Measurements from ENCODE around the gene MPV17.
"Not testable (repeated sequence)": the region's sequence is repeated elsewhere in the genome, so short reads cannot be mapped to it uniquely, and the experiment has no call there.

MPV17 gene

DNA sequence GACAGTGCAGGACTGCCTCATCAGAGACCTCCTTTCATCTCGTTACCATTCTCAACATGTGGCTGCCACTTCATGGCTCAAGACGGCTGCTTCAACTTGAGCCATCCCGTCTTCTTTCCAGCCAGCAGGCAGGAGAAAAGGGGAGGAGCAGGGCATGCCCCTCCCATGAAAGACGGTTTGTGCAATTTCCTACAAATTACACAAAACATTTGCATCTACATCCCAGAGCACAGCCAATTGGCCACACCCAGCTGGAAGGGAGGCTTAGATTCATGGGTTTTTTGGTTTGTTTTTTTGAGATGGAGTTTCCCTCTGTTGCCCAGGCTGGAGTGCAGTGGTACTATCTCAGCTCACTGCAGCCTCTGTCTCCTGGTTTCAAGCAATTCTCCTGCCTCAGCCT is 26.4 kb downstream of the MPV17 start:
- DNase-seq: peak; percentile 20

DNA sequence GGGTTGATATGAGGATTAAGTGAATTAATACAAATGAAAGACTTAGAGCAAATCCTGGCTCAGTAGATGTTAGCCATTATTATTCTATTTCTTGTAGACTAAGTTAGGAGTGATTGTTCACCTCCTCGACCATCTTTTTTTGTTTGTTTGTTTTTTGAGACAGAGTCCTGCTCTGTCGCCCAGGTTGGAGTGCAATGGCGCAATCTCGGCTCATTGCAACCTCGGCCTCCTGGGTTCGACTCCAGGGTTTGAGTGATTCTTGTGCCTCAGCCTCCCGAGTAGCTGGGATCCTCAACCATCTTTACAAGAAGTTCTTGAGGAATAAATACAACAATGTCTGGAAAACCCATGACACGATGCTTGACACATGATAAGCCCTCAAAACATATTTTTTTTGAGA is 28.0 kb downstream of the MPV17 start:
- DNase-seq: no peak

DNA sequence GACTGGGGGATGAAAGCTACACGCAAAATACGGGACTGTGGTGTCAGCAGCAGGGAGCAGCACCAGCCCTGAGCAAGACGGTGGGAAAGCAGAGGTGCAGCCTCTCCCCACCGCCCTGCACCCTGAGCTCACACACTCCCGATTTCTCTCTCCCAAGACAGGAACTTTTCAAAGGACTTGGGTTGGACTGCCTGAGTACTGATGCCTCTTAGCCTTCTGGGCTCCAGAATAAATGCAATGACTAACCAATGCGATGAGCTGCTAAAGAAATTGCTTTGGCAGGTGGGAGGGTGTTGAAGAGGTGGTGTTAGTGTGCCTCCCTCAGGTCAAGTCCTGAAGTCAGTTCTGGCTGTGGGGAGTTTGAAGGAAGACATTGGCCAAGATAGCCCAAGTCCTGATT is 31.0 kb downstream of the MPV17 start:
- no peak for DNase-seq

DNA sequence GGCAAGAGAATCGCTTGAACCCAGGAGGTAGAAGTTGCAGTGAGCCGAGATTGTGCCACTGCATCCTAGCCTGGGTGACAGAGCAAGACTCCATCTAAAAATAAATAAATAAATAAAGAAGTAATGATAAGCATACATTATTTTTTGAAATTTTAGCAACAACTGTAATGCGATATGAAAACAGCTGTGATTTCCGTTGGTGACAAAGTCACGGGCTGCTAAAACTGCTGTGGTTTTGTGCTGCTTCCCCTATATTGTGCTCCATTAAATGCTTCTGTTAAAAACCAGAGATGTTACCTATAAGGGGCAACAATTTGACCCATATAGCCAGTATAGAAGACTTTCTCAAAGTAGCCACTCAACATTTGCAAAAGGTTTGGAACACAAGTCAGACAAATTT is 32.3 kb downstream of the MPV17 start:
- DNase-seq: no peak

DNA sequence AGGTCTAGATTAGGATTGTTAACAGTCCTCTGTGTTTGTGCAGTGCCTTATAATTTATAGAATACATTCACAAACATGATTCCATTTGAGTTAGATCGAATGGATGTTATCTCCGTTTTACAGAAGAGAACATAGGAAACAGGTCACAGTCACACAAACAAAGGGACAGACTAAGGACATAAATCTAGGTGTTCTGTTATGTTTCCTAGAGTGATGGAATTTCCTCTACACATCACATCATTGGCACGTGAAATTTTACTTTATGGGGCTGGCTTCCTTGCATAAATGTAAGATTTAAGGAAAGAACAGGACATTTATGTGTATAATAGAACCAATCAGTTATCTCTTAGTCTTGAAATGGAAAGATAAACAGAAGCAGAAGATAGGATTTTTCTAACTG is 34.3 kb downstream of the MPV17 start:
- no peak for DNase-seq

DNA sequence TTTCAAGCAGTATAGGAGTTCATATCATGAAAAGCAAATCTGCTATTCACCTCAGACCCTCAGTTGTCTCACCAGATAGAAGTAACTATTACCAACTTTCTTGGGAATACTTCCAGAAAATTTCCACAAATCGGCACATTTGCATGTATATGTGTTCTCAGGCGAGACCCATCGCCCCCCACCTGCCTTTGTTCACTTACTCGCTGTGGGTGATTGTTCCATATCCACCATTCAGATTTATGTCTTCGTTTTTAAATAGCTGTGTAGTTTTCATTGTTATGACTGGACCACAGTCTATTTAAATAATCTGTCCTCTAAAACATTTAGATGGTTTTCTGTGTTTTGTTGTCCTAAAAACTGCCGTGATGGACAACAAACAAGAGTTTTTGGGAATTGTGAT is 37.4 kb downstream of the MPV17 start:
- no peak for DNase-seq

DNA sequence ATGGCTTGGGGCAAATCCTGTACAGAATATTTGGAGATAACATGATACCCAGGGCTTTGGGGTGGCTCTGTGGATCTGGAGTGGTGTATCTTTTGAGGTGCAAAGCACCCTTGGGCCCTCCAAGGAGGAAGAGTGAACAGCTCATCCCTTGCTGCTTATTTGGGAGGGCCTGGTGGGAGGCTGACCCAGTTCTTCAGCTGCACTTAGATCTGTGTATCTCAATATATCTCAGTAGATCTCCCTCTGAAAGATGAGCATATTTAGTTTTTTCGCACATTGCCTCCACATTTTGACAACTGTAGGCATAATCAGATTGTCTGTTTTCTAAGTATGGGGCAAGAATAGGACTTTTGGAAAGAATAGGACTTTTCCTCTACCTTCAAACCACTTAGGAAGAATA is 37.9 kb downstream of the MPV17 start:
- DNase-seq: no peak

DNA sequence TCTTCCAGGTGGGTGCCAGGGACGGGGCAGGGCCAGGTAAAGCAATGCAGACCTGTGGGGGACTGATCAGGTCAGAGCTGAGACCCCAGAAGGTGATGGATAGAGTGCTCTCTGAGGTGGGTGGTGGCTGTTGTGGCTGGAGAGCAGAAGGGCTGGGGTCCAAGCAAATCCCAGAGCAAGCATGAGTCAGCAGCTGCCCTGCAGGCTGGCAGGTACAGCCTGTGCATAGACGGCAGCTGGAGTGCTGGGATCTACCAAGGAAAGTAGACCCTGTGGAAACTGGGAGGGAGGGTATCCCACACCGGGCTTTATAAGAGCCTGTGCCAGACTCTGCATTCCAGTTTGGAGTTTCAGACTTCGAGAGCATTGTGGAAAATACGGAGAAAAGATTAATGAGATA is 40.0 kb downstream of the MPV17 start:
- no peak for DNase-seq

DNA sequence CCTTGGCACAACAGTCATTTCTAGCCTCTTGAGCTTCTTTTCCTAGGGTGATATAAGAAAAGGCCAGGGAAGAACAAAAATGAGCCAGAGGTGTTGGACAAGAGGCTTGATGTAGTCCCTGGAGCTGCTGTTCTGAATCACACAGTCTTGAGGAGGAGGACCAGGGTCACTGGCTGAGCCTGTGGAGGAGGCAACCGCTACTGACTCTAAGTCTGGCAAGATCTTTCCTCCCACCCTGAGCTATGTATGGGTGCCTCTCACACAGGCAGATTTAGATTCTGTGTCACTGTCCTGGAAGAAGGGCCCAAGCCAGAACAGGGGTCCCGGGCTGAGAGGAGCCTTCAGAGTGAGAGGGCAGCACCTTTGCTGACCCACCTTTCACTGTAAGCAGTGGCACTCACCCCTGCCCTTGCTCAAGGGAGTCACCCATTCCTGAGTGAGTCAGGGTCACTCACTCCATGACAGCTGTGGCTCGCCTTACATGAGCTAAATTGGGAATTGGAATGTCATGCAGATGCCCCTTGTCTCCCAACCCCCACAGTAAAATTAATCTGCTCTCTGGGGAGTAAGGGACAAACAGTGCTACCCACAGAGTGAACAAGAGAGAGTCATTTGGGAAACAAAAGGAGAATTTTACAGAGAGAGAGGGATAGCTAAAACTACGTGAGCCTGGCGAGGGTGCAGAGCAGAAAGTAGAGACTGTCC is 40.9 kb downstream of the MPV17 start, which contains the start of gene TRIM54:
Gene TRIM54 (plus strand): TSS at position 575 of the 705 bp plus-strand sequence. CDS start 303 bp downstream, outside the sequence.
- DNase-seq: no peak

DNA sequence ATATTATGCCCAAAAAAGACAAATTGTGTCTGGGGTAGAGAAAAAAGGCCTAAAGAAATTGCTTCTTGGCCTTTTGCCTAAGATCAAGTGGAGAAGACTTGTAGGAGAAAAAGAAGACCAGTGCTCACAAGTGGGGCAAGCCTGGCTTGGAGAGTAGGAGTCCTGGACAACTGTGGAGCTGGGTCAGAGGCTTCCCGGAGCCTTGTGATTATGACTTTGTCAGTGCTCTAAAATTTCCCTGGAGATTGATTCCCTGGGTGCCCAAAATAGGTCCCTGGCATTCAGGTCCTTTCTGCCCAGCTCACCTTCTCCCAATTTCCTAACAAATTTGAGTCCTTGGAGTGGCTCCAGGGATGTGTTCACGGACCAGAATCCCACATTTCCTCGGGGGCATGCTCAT is 41.5 kb downstream of the MPV17 start:
- no peak for DNase-seq

DNA sequence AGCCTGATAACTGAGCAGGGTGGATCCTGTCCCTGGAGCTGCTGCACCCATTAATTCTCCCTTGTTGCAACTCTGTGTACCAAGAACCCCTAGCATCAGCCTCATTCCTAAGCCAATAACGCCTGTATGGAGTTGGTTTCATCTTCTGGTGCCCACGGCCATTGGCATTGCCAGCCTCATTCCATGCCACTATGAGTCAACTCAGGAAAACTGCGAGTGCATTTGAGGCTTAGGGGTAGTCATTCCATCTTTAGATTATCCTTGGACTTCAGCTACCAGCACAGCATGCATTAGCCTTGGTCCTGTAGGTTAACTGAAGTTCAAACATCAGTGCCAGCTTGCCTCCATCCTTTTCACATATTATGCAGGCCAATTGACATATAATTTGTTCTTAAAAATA is 42.1 kb downstream of the MPV17 start:
- no peak for DNase-seq

DNA sequence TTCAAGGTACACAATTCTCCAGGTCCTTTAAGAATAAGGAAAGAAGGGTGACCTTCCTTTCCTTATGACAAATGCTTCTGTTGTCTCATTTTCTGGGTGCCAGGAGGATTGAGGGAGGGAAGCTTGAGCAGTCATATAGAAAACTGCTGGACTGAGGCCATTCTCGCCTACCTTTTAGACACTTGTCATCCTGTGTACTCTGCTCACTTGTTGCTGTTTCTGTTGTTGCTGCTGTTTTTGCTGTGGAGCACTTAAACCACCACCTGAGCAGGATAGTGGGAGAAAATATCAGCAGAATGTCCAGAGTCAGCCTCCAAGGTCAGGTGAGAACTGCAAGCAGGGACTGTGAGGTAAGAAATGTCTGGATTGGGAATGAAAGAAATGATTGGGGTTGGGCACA is 44.9 kb downstream of the MPV17 start:
- no peak for DNase-seq

DNA sequence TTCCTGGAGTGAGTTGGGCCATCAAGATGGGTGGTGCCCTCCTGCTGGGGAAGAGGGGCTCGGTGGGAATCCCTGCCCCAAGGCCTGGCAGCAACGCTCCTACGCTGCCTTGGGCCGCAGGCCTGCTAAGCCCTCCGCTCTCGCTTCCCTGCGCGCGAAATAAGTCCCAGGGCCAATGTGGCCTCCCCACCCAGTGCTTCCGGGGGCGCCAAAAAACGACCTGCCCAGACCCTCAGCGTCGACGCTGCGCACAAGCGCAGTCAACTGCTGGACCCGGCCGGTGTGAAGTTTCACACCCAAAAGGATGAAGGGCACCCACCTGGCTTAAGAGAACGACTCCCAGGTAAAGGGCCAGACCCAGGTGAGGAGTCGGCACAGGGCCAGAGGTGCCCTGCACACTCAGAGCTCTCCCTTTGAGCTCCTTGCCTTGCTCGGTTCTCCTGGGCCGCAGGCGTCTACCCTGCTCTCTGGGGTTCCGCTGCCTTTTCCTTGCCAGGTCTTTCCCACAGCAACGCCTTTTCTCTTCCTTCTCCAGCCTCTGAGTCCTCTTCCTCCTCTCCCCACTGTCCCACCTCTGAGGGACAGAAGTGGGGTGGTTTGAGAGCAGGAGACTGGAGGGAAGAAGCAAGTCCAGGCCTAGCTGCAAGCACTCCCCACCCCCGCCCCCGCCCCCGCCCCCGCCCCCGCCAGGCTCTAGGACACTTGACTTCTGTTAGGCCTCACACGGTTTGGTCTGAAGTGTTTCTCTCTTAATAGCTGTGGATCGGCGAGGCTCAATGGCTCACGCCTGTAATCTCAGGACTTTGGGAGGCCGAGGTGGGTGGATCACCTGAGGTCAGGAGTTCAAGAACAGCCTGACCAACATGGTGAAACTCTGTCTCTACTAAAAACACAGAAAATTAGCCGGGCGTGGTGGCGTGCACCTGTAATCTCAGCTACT is 47.4 kb downstream of the MPV17 start, which contains the start of gene DNAJC5G:
Gene DNAJC5G (plus strand): TSS at position 223 of the 940 bp plus-strand sequence. CDS start 1,296 bp downstream, outside the sequence.
- no peak for DNase-seq

DNA sequence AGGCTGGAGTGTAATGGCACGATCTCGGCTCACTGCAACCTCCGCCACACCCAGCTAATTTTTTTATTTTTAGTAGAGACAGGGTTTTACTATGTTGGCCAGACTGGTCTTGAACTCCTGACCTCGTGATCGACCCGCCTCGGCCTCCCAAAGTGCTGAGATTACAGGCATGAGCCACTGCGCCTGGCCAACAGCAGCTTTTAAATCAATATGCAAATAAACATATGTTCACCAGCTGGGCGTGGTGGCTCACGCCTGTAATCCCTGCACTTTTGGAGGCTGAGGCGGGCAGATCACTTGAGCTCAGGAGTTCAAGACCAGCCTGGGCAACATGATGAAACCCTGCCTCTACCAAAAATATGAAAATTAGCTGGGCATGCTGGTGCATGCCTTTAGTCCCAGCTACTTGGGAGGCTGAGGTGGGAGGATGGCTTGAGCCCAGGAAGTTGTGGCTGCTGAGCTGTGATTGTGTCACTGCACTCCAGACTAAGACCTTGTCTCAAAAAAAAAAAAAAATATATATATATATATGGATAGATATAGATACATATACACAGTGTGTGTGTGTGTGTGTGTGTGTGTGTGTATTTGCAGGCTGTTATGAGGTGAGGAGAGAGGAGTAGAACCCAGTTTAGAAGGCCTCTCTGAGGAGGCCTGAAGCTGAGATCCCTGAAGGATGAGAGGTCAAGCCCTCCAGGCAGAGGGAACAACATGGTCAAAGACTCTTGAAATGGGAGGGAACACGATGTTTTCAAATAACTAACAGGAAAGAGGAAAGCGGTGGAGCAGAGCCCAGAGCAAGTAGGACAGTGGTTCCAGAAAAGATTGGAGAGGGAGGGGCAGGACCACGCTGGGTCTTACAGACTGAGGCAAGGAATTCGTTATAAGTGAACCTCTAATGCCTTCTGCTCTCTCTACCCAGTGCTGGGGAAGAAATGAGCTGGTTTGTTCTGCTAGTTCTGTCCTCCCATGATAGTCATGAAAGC is 50.1 kb downstream of the MPV17 start:
- not testable (repeated sequence) for DNase-seq

DNA sequence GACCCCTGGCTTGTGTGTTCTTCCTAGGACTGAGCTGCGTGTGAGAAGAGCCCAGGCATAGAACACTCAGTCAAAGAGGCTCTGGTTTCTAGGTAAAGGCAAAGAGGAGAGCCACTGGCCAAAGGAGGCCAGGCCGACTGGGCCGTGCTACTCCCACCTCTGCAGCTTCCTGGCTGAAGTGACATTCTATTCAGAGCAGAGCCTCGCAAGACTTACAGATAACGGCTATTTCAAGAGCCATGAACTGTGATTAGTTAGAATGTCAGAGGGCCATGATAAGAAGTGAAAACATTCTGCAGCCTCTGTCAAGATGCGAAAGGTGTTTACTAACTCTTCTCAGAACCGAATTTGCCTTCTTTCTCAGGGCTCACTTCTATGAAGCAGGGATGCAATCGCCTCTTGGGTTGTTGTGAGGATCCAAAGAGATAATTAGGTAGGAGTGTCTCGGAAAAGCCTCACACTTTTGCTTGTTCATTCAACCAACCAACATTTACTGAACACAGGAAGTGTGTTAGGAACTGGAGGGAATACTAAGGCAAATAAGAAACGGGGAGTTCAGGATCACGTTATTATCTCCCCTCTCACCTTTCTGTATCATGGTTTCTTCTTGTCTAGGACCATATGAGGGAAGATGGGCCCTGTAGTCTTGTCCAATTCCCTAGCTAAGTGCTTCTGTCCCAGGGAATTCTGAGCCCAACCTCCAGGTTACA is 51.1 kb downstream of the MPV17 start:
- DNase-seq: no peak

DNA sequence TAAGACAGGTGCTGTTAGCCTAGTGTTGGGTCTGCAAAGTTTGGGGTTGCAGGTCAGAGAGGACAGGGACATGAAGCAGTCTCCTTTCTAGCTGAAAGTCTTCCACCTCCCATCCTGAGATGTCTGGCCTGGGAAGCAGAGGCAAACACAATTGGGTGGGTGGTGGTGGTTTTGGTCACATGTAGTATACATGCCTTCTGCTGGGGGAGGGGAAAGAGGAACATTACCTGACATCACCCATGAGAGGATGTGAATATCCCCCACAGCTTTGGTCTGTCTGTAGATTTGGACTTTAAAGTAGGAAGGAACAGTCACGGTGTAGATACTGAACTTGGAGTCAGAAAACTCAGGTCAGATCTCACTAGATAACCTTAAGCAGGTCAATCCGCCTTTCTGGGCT is 52.2 kb downstream of the MPV17 start:
- no peak for DNase-seq

DNA sequence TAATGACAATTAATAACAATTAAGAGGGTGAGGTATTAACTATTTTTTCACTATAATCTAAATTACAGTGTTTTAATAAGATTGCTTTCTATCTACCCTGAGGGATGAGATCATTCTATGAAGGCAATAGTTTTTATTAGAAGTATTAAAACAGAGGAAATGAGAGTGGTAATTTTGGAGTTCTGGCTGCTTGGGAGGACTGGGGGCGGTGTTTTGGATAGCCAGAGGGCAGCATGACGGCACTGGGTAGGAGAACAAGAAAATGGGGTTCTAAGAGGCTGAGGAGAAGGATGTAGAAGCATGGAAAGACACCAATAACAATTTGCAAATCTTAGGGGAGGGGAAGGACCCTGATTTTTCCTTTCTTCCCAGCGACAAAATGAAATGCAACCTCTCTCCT is 52.8 kb downstream of the MPV17 start:
- no peak for DNase-seq

DNA sequence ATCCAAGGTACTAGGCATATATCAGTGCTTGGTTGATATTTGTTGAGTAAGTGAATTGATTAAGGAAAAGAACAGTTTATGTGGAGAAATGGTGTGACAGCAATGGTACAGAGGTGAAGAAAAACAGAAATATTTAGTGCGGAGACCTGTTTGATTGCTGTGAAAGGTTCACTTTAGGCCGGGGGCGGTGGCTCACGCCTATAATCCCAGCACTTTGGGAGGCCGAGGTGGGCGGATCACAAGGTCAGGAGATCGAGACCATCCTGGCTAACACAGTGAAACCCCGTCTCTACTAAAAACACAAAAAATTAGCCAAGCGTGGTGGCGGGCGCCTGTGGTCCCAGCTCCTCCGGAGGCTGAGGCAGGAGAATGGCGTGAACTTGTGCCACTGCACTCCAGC is 54.6 kb downstream of the MPV17 start:
- not testable (repeated sequence) for DNase-seq

DNA sequence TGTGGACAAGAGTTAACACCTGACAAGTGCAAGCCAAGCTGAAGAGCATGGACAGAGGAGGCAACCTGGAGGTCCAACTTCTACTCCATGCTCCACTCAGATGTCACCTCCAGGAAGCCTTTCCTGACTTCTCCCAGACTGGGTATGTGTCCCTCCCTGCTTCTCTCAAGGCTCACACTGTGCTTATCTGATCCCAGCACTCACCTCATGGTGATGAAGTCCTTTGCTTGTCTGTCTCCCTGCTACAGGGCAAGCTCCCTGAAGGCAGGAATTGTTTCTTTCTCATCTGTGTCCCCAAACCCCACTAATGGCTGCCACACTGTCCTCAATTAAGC is 57.4 kb downstream of the MPV17 start:
- no peak for DNase-seq

DNA sequence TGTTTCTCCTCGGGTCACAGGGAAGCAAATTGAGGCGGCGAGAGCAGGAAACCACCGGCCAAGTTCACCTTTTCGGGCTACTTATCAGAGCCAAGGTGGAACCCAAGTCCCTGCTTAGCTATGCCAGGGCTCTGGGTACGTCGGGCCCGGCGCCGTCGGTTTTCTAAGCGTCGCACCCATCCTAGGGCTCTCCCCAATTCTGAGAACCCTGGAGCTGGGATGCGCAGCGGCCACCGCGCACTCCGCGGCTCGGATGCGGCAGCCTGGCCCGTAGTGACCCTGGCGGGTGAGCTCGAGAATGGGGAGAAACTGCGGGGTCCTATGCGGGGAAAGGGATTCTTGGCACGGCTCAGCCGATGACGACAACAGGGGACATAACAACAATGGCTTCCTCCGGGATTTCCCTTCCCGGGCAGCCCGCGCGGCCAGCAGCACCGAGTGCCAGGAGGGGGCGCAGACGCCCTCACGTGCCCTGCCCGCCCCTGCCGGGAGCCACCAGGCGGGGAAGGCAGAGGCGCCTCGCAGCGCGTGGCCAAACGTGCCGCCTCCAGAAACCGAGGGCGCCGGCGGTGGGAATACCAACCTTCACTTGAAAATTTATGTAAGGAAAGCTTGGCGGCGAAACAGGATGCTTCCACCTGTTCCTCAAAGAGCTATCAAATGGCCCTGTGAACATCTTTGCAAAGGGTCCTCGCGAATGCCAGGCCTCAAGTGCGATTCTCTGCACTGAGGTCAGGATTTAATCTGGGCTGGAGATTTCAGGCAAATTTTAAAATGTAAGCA is 58.0 kb downstream of the MPV17 start:
- DNase-seq: peak; percentile 76

DNA sequence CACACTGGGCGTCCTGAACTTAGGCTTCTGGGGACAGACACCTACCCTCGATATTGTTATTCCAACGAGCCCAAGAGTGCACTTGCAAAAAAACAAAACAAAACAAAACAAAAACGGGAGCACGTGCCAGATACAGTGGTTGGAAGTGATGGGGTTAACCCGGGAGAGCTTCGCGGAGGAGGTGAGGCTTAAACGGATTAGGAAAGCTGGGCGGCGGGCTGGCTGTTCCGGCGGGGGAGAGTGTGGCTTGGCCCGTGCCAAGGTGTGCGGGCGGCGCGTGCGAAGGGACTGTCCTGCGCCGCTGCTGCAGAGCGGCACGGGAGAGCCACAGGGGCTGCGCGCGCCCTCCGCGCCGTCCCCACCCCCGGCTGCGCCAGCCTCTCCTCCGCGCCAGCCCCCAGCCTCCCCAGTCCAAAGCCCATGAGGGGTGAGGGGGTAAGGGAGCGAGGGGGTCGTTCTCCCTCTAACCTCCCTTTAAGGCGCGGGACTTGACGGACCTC is 58.6 kb downstream of the MPV17 start:
- no peak for DNase-seq
